ENCODE data around the gene SLC35F6. TPM values are rescaled to one million over a fixed set of nuclear protein-coding genes. Genes with fewer than 3 reads are reported as not detected.

SLC35F6 gene
- total RNA-seq, 2 experiments from 2014 or later: 10.4 to 15.0 TPM

DNA sequence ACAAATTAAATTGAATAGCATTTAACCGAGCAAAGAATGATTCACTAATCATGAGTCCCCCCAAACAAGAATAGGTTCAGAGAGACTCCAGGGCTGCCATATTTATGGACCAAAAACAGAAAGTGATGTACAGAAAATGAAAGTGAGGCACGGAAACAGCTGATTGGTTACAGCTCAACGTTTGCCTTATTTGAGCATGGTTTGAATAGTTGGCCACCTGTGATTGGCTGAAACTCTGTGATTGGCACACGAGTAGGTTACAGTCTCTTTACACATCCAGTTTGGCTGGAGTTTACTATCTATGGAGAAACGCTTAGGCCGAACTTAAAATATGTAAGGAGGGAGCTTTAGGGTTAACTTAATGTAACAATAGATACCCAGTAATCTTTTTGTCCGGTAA lies 56.8 kb downstream of the SLC35F6 start:
- ChIA-PET CTCF (ENCODE audit: unreplicated experiment) (no interaction called here), POLR2A (no interaction called here)
- DNase-seq (ENCODE audit: low spot score): no peak
- Histone ChIP-seq H3K9me2 (ENCODE audit: insufficient read depth, low read length) (no peaks in the 10 kb centered on the region), H3K79me2 (ENCODE audit: insufficient read depth, low read depth, low read length) (no peaks in the 10 kb centered on the region), H3K27ac (ENCODE audit: low read depth, low read length, poor library complexity, severe bottlenecking) (no peak overlapping the region), H3K36me3 (ENCODE audit: insufficient read depth, low read length) (no peaks in the 10 kb centered on the region), H3K4me1 (ENCODE audit: insufficient read depth, low read length, poor library complexity, severe bottlenecking) (no peaks in the 10 kb centered on the region), H3K9me3 (ENCODE audit: low read length) (no peaks in the 10 kb centered on the region), H4K20me1 (ENCODE audit: insufficient read depth, low read length) (no peaks in the 10 kb centered on the region), H2AFZ (ENCODE audit: low read length) (no peak overlapping the region), H3K4me3 (ENCODE audit: low read depth, low read length, poor library complexity, severe bottlenecking) (no peak overlapping the region), H3K4me2 (ENCODE audit: low read length) (no peak overlapping the region)
- no TSS peak for BruUV-seq (replicated peaks)
- TF ChIP-seq, protein P1, sequence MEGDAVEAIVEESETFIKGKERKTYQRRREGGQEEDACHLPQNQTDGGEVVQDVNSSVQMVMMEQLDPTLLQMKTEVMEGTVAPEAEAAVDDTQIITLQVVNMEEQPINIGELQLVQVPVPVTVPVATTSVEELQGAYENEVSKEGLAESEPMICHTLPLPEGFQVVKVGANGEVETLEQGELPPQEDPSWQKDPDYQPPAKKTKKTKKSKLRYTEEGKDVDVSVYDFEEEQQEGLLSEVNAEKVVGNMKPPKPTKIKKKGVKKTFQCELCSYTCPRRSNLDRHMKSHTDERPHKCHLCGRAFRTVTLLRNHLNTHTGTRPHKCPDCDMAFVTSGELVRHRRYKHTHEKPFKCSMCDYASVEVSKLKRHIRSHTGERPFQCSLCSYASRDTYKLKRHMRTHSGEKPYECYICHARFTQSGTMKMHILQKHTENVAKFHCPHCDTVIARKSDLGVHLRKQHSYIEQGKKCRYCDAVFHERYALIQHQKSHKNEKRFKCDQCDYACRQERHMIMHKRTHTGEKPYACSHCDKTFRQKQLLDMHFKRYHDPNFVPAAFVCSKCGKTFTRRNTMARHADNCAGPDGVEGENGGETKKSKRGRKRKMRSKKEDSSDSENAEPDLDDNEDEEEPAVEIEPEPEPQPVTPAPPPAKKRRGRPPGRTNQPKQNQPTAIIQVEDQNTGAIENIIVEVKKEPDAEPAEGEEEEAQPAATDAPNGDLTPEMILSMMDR (conservative IDR thresholded peaks at IDR 0.05; ENCODE audit: low read length): no peak
- no peak for TF ChIP-seq EZH2phosphoT487 (IDR thresholded peaks at IDR 0.05; ENCODE audit: borderline replicate concordance, low read depth, low read length)
- intact Hi-C loops (cut with micrococcal nuclease; ENCODE audit: unreplicated experiment): no loop called here

DNA sequence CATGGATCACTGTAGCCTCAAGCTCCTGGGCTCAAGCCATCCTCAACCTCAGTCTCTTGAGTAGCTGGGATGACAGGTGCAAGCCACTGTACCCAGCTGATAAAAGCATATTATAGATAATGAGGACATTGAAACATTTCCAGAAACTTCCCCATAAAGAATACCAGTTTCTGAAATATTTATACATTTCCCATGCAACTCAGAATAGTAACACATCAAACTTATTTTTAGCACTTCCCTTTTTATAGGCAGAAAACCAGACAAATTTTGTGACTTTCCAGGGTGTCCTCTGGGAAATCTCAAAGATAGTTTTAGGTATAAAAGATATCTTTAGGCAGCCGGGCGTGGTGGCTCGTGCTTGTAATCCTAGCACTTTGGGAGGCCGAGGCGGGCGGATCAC lies 58.8 kb downstream of the SLC35F6 start:
- BruUV-seq (replicated peaks): no TSS peak
- Histone ChIP-seq H3K36me3 (ENCODE audit: insufficient read depth, low read length) (no peaks in the 10 kb centered on the region), H3K79me2 (ENCODE audit: insufficient read depth, low read depth, low read length) (no peaks in the 10 kb centered on the region), H3K9me3 (ENCODE audit: low read length) (no peaks in the 10 kb centered on the region), H3K4me3 (ENCODE audit: low read depth, low read length, poor library complexity, severe bottlenecking) (no peak overlapping the region), H3K4me2 (ENCODE audit: low read length) (no peak overlapping the region), H2AFZ (ENCODE audit: low read length) (no peak overlapping the region), H4K20me1 (ENCODE audit: insufficient read depth, low read length) (no peaks in the 10 kb centered on the region), H3K9me2 (ENCODE audit: insufficient read depth, low read length) (no peaks in the 10 kb centered on the region), H3K4me1 (ENCODE audit: insufficient read depth, low read length, poor library complexity, severe bottlenecking) (no peaks in the 10 kb centered on the region), H3K27ac (ENCODE audit: low read depth, low read length, poor library complexity, severe bottlenecking) (no peak overlapping the region)
- no peak for DNase-seq (ENCODE audit: low spot score)
- ChIA-PET POLR2A (no interaction called here), CTCF (ENCODE audit: unreplicated experiment) (interaction anchor here (0.6 kb wide), 1 partner anchor 44 kb away, joined by 5 read pairs; no protein-coding TSS in a partner anchor)
- intact Hi-C loops (cut with micrococcal nuclease; ENCODE audit: unreplicated experiment): no loop called here
- TF ChIP-seq EZH2phosphoT487 (IDR thresholded peaks at IDR 0.05; ENCODE audit: borderline replicate concordance, low read depth, low read length): no peak
- TF ChIP-seq, protein P1 (conservative IDR thresholded peaks at IDR 0.05; ENCODE audit: low read length): no peak

Other genes starting within 250 kb of the SLC35F6 start
- not detected in 2 replicates for gene CIB4, start 122.9 kb upstream of the SLC35F6 start, total RNA-seq (2014; rRNA removed; shearing (Covaris generic))
- not detected in 2 replicates for gene CIB4, start 122.9 kb upstream of the SLC35F6 start, total RNA-seq (2022)
- not detected in 2 replicates for gene KCNK3, start 71.6 kb upstream of the SLC35F6 start, total RNA-seq (2014; rRNA removed; shearing (Covaris generic))
- not detected in 2 replicates for gene KCNK3, start 71.6 kb upstream of the SLC35F6 start, total RNA-seq (2022)
- gene CENPA, start 21.8 kb downstream of the SLC35F6 start, total RNA-seq (2014; rRNA removed; shearing (Covaris generic)): 27.8 and 48.2 TPM in 2 replicates
- 63.6 and 67.9 TPM in 2 replicates for gene CENPA, start 21.8 kb downstream of the SLC35F6 start, total RNA-seq (2022)
- not detected in 2 replicates for gene DPYSL5, start 83.8 kb downstream of the SLC35F6 start, total RNA-seq (2014; rRNA removed; shearing (Covaris generic))
- gene DPYSL5, start 83.8 kb downstream of the SLC35F6 start, total RNA-seq (2022): not detected in 2 replicates
- gene MAPRE3, start 206.4 kb downstream of the SLC35F6 start, total RNA-seq (2014; rRNA removed; shearing (Covaris generic)): not detected in 2 replicates
- gene MAPRE3, start 206.4 kb downstream of the SLC35F6 start, total RNA-seq (2022): not detected in 2 replicates